CD4-positive, alpha-beta T cell treated with Interleukin-17A for 1 hour (primary cell): Measurements from ENCODE around the gene CREBRF.
A peak's percentile ranks its signal among the peaks of the same experiment; 100 is the strongest.
"Not testable (repeated sequence)": the region's sequence is repeated elsewhere in the genome, so short reads cannot be mapped to it uniquely, and the experiment has no call there.

Experiments
- DNase-seq: peaks from one replicate; pipeline ENCODE4 v3.0.0-alpha.2; 2020

The CREBRF gene

DNA sequence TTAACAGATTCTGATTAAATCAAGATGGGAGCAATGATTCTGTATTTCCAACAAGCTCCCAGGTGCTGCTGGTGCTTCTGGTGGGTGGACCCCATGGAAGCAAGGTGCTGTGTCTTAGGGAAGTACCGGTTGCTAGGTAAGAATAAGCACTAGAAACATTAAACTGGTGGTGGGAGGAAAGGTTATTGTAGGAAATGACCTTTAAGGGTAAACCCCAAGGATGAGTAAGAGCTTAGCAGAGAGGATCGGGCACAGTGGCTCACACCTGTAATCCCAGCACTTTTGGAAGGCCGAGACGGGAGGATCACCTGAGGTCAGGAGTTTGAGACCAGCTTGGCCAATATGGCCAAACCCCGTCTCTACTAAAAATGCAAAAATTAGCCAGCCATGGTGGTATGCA, 16.2 kb upstream of the CREBRF start:
- no peak for DNase-seq

DNA sequence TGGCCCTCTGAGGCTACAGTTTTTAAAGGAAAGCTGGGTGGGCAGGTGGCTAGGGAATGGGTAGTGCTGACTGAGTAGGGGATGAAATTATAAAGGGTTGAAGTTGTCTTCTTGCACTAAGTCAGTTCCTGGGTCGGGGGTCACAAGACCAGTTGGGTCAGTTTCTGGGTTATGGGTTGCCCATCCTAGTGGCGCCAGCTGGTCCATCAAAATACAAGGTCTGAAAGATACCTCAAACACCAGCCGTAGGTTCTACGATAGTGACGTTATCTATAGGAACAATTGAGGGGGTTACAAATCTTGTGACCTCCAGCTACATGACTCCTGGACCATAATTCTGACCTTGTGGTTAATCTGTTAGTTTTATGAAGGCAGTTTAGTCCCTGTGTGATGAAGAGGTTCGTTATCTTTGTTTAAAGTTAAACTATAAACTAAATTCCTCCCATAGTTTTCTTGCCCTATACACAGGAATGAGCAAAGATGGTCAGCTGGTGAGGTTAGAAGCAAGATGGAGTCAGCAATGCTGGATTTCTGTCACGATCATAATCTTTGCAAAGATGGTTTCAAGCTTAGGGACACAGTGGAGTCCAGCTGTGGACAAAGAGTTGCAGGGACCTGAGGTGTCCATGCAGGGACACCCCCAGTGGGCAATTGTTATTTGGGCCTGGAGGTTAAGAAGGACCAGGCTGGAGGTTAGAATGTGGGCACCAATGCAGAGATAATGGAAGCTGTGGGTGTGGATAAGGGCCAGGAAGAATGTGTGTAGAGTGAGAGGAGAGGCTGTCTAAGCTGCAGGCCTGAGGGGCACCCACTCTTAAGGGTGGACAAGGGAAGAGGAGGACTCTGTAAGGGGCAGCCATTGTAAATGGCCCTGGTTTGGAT, 14.0 kb upstream of the CREBRF start:
- no peak for DNase-seq

DNA sequence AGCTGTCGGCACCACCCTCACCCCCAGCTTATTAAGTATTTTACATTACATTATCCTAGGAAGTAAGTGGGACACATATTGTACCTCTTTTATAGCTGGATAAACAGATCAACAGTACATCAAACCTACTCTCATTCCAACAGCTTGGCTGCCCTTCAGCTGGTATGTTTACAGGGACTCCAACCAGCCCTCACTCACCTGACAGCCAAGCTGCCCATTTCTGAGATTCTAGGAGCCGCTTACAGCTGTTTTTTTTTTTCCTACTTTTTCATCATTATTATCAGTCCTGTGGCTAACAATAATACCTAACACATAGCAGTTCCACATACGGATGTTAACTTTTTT, 13.4 kb upstream of the CREBRF start:
- no peak for DNase-seq

DNA sequence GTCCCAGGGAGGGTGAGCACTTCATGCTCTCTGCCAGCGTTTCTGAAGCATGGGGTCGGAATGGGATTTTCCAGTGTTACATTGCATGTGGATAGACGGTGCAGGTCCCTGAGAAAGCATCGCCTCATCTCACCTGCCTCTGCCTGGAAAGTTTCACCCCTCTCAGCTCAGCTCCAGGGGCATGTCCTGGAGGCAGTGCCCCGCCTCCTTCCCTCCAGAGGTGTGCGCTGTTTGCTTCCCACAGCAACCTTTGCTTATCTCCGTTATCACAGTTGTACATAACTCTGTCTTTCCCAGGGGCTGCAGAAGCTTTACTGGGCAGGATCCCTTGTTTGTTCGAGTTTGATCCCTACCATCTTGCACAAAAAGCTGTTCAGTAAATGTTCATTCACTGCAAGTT, 10.7 kb upstream of the CREBRF start:
- DNase-seq, result no peak

DNA sequence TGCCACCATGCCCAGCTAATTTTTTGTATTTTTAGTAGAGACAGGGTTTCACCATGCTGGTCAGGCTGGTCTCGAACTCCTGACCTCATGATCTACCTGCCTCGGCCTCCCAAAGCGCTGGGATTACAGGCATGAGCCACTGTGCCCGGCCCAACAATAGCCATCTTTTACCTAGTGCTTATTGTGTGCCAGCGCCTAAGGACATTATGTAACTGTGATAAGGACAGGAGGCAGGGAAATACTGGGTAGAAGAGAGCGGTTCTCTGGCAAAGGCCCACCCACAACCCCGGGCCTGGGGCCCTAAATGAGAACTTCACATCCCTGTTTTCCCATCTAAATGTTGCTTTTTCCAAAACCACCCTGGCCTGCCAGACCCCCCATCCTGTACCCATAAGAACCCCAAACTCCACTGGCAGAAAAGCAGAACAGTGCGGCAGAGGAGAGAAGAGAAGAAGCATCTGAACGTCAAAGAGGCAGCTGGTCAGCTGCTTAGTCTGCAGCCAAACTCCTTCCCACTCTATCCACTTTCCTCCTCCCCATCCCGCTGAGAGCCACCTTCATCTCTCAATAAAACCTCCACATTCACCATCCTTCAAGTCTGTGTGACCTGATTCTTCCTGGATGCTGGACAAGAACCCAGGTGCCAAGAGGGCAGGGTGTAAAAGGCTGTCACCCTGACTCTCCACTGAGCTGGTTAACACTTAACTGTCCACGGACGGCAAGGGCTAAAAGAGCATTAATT, 8.9 kb upstream of the CREBRF start:
- DNase-seq, result not testable (repeated sequence)

DNA sequence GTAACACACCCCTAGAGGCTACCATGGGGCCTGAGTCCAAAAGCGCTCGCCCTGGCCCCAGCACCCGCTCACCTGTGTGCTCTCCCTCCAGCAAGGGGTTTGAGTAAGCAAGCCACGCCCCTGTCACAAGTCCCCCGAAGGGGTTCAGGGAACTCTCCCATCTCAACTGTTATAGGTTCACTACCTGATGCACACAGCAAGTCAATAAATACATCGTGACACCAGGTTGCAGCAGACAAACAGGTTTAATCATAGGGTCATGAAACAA, 8.4 kb upstream of the CREBRF start:
- no peak for DNase-seq

DNA sequence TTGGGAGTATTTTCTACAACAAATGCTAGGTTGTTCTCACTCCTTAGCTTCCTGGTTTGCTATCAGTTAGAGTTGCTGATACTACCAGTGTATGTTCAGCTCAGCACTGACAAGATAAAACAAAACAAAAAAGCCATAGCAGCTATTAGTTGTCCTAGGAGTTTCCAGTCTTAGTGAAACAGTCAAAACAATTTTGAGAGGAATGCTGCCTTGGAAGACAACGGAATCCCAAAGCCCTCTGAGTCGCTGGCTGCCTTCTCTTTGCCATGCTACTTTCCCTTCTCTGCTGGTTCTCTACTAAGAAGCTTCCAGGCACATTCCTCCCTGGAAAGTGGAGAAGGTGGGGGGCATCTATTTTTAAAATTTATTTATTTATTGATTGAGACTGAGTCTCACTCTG, 5.4 kb upstream of the CREBRF start:
- no peak for DNase-seq

DNA sequence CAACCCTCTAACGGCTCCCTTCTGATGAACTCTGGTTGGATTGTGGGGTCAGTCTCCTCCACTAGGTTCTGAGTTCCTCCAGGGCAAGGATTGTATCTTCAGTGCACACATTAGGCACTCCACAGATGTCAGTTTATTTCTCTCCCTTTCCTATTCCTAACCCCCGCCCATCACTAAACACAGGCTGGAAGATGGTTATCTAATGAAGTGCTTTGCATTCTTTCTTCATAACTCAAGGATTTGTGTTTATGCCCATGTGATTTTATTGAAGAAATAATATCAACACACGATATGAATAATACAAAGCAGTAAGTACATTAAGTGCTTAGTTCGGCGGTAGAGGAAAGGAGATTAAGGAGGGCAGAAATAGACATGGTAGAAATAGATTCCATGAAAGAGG, 4.4 kb upstream of the CREBRF start:
- DNase-seq, result no peak

DNA sequence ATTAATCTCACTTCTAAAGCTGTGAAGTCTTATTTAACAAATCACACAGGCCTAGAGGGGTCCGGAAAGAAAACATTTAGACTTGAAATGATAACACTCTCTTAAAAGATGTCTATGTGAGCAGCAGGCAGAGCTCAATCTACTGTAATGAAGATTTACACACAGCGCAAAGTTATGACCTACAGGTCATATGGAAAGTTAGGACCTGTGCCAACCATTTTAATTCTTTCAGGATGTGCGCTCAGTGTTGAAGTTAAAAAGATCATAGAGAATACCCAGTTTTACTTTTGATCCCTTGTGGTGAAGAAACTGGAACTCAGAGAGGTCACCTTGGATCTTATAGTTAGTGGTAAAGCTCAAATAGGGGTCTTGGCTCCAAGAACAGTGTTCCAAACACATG, 3.1 kb upstream of the CREBRF start:
- no peak for DNase-seq

DNA sequence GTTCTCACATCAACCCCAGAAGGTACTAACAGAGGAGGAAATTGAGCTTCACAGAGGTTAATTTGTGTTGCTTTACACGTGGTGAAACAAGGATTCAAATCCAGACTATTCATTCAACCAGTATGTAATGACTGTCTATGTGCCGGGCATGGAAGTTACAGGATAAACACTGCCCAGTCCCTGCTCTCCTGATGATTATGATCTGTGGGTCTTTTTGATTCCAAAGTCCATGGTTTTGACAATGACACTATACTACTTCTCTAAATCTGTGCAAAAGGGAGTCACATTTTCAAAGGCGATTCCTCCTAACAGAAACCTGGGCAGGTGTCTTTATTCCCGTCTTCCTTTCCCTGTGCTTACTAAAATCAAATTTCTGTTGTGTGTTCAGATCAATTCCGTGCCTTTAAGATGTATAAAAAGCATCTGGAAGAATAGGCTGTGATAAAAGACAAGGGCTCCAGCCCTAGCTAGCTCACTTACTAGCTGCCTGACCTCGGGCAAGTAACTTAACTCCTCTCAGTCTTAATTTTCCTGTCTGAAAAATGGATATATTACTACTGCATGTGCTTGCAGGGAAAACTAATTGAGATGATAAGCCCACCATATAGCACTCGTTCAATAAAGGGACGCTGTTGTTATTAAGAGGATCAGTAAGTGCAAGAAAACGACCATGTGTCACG, 970 bp upstream of the CREBRF start:
- no peak for DNase-seq

DNA sequence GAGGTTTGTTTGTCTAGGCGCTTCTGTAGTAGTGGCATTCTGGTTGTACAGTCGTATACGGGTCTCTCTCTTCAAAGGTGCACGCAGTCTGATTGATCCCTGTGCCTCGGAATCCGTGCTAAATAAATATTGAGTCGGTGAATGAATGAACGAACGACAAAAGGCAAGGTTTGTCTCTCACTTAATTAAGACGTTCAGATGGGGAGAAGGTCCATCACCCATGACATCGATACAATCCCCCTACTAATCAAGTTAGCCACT, 500 bp upstream of the CREBRF start:
- DNase-seq, result no peak

DNA sequence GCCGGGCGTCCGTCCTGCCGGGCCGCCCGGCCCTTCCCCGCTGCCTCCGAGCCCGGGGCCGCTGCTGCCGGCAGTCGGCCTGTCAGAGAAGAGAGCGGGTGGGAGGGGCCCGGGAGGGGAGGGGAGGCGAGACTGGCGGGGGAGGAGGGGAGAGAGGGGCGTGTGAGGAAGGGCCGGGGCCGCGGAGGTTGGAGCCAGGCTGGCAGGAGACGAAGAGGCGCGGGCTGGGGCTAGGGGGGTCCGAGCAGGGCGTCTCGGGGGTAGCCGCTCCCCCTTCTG, 570 bp downstream of the CREBRF start:
- no peak for DNase-seq

DNA sequence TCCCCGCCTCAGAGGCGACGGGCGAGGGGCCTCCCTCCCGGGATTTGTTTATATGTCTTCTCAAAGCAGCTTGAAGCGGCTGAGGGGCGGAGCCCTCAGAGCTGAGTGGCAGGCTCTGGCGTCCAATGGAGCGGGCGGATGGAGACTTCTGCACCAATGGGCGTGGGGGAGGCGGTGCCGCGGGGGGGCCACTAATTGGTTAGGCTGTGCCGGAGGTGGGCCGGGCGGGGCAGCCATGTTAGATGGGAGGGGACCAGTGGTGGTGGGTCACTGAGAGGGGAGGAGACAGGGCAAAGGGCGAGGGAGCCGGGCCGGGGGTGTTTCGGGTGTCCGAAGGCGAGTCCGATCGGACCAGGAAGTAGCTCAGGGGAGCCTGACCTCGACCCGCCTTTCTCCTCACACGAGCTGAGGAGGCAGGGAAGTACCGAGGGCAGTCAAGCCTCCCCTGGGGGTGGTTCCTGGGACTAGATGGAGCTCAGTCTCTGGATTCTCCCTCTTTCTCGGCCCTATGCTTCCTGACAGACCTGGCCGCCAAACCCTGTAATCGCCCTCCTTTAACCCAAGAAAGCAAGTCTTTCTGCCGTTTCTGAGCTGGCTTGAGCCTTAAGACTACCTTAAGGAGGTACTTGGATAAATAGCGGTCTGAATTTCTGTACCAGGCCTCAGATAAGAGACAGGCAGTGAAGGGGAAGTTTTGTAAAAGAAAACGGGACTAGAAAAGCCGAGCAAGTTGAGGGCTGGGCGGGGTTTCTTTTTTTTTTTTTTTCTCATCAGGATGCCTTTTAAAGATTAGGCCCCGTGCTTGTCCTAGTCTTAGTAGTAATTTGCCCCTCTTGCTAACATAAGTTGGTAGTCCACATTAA, 1.1 kb downstream of the CREBRF start:
- peak; percentile 98 for DNase-seq

DNA sequence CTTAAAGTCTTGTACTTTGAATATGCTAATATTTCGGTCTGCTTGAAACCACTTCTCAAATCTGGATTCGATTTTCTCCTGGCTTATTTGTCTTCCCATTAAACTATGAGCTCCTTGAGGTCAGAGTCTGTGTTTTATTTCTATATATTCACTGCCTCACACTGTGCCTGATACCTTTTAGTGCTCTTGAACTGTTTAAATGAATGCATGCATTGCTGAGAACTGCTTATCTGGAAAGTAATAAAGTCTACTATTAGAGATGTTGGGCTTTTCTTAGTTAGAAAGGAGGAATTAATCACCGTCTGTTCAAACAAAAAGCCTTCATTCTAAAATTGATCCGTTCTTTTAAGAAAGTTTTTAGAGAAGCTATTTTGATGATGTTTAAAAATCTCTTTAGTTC, 6.0 kb downstream of the CREBRF start:
- DNase-seq, result no peak

DNA sequence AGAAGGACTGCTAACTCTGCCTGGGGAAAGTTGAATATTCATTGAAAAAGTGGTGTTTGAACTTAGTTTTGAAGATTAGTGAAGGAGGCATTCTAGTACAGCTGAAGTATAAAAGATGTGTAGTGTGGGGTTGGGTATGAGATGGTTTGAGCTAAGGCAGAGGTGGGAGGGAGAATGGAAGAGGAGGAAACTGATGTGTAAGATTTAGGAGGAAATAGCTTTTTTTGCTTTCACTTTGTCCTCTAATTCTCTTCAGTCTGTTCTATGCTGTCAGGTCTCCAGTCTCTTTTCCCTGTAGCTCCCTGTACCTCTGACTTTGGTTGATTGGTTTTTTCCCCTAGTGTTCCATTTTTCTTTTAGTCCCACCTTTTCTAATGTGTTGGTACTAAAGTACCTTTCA, 9.0 kb downstream of the CREBRF start:
- DNase-seq, result no peak

DNA sequence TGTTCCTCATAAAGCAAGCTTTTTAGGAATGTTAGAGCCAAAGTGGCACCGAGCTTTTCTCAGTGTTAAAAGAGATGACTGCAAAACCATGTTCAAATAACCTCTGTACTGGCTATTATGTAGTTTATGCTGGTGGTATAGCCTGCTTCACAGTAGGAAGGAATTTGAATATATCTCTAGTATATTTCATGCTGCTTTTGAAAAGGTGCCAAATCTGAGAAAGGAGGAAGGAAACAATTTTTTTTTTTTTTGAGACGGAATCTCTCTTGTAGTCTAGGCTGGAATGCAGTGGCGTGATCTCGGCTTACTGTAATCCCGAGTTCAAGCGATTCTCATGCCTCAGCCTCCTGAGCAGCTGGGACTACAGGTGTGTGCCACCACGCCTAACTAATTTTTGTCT, 13.5 kb downstream of the CREBRF start:
- DNase-seq, result no peak

DNA sequence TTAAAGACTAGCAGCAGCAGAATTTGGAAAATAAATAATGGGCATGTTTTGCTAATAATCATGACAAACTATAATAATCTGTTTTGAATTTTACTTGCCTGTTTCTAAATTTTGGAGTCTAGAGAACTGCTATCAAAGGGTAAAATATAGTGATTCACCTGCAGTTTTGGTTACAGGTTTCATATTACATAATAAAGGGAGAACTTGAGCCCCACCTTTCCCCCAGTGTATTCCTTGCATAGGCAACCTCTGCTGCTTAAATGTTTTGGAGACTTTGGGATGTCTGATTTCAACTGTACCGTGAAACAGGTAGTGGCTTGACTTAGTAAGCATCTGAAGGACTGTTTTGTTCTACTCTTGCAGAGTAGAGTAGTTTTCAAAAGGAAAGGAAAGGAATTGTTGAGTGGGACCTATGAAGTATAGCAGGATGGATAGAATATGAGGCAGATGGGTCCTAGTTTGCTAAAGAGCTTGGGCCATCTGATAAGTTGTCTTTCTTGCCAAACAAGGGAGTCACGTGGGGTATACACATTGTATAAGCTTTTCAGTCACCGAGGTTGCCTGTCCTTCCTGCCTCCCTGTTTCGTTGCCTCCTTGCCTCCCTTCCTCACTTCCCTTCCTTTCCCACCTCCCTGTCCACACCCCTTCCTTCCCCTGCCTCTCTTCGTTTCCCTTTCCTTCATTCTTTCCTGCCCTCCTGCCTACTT, 19.1 kb downstream of the CREBRF start:
- no peak for DNase-seq

DNA sequence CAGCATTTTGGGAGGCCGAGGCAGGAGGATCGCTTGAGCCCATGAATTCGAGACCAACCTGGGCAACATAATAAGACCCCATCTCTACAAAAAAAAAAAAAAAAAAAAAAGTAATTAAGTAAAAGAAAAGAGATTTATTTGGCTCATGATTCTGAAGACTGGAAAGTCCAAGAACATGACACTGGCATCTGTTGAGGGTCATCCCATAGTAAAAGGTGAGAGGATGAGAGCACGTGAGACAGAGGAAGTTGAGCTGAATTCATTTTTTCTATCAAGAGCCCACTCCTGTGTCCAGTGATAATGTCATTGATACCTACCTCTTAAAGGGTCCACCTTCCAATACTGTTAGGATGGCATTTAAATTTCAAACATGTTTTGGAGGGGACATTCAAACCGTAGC, 19.8 kb downstream of the CREBRF start:
- DNase-seq, result no peak

DNA sequence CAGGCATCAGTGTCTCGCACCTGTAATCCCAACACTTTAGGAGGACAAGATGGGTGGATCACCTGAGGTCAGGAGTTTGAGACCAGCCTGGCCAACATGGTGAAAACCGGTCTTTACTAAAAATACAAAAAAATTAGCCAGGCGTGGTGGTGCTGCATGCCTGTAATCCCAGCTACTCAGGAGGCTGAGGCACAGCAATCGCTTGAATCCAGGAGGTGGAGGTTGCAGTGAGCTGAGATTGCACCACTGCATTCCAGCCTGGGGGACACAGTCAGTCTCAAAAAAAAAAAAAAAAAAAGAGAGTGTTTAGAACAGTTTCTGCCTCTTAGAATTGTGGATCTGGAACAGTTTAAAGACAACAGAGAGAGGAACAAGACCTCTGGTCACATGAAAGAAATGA, 20.3 kb downstream of the CREBRF start:
- not testable (repeated sequence) for DNase-seq

DNA sequence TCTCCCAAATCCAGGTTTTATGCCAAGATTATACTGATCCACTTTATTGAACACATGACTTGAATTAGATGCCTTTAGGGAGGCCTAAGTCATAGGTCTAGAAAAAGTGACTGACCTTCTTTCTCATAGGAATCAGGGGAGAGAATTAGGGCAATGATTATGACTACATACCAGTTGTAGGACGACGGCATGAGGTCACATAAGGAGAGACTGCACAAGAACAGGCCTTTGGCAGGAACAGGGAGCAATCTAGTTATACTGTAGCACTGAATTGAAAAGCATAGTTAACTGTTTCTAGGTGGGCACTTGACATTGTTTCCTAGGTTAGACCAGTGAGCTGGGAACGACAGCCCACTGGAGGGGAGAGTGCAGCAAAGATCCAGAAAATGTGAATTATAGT, 22.7 kb downstream of the CREBRF start:
- no peak for DNase-seq

DNA sequence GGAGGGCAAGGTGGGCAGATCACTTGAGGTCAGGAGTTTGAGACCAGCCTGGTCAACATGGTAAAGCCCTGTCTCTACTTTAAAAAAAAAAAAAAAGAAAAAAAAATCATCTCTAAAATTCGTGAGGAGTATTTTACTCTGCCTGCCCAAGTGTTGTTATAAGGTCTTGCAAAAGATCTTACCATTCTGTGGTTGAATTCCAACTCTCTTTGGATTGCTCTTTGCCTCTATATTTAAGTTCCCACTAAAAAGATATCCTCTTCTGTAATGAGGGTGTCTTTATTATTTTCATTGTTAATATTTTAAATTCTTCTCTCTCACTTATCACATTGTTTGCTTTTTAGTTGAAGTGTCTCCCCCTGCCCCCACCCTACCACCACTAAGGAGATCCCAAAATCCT, 33.4 kb downstream of the CREBRF start:
- no peak for DNase-seq

DNA sequence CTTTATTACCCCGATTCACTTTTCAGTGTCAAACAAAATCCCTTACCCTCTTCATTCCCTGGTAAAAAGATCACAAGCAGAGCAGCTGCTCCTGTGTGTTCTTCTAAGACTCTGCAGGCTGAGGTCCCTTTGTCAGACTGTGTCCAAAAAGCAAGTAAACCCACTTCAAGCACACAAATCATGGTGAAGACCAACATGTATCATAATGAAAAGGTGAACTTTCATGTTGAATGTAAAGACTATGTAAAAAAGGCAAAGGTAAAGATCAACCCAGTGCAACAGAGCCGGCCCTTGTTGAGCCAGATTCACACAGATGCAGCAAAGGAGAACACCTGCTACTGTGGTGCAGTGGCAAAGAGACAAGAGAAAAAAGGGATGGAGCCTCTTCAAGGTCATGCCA, 34.5 kb downstream of the CREBRF start:
- DNase-seq, result no peak

DNA sequence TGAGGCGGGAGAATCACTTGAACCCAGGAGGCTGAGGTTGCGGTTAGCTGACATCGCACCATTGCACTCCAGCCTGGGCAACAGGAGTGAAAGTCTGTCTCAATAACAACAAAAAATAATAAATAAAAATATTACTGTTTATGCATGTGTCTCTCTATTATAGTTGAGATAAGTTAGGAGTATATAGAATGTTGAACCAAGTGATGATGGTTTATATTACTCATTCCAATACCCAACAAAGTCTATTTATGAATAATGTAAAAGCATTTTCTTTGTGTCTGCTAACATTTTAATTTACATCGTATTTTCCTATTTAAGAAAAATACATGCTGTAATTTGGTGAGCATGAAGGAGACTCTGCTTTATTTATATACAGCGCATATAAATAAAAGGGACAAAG, 35.8 kb downstream of the CREBRF start:
- DNase-seq, result no peak
